Epithelial cell of proximal tubule (primary cell): ENCODE results near the gene RPTOR. TPM values are rescaled to one million over a fixed set of nuclear protein-coding genes. Genes with fewer than 3 reads are reported as not detected.

ENCODE experiments used
- DNase-seq: peaks from one replicate; pipeline ENCODE4 v3.0.0-alpha.2; 2011; ENCODE audit warnings: low read depth
- H3K4me3 ChIP-seq: 2 replicates; pipeline ENCODE4 v1.5.1; 2011; ENCODE audit warnings: low read depth, mild to moderate bottlenecking, low read length
- CTCF ChIP-seq: conservative IDR thresholded peaks from 2 replicates; pipeline ENCODE4 v1.5.1; 2012; ENCODE audit warnings: low read depth, mild to moderate bottlenecking, low read length
- total RNA-seq: library from RNA; depleted of rRNA; stranded (reverse); fragments of >200 nt; gene quantifications from 2 replicates; pipeline ENCODE4 v1.2.3, GENCODE V29; 2015

The RPTOR gene
- total RNA-seq, 1 donor from 2014 or later = 24.4 TPM

- peak; percentile 41 for DNase-seq
- TF ChIP-seq CTCF = peak; percentile 35
These were observed 314.6 kb downstream of the RPTOR start for GRCh38 chr17:80859002-80859941.

GRCh38 chr17:80860101-80860671 lies 315.5 kb downstream of the RPTOR start:
- TF ChIP-seq CTCF = no peak
- DNase-seq = no peak
- no peak overlapping the region for H3K4me3 ChIP-seq

More at GRCh38 chr17:80859002-80859941, 314.6 kb downstream of the RPTOR start:
- H3K4me3 ChIP-seq = no peak overlapping the region

GRCh38 chr17:80860703-80861417 lies 316.2 kb downstream of the RPTOR start:
- no peak for TF ChIP-seq CTCF
- no peak for DNase-seq
- no peak overlapping the region for H3K4me3 ChIP-seq

GRCh38 chr17:80861418-80861815 lies 316.8 kb downstream of the RPTOR start:
- no peak for TF ChIP-seq CTCF
- no peak for DNase-seq
- H3K4me3 ChIP-seq = no peak overlapping the region

- no peak for DNase-seq
- peak; percentile 56 for TF ChIP-seq CTCF
These were observed 317.3 kb downstream of the RPTOR start for GRCh38 chr17:80861892-80862291.

GRCh38 chr17:80862481-80862961 lies 317.9 kb downstream of the RPTOR start:
- no peak for DNase-seq
- TF ChIP-seq CTCF = no peak
- H3K4me3 ChIP-seq = no peak overlapping the region

More at GRCh38 chr17:80861892-80862291, 317.3 kb downstream of the RPTOR start:
- H3K4me3 ChIP-seq = no peak overlapping the region
